ENCODE data around the gene AMD1.

DNA sequence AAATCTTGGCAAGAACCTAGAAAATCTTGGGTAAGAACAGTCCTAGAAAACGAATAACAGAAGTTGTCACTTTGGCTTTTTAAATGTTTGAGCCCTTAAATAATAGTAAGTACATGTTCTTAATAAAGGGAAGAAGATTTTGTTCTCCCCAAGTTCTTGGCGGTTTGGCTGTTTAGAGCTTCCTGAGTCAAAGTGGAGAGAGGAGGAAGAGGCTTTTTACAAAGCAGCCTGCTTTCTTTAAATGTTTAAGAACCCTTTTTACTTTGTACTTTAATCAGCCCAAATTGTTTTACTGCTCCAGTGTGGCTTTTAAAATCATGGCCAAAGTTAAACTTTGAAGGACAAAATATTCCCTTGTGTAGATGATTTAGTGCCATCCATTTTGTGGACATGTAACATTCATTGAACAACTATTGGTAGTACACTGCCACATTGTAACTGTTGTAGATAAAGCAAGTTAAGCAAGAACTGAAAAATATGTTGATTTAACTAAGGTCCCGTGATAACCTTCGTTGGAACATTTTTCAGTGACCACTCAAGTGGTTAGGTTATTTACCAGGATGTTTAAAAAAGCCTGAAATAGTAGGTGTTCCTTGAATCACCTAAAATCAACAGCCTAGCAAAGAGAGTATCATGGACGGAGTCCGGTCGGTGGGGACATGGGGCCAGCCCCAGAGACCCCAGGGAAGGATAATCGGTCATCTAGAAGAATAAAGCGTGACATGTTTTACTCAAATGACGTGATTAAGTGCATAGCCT, 2.4 kb downstream of the AMD1 start:
- no peak for TF ChIP-seq EZH2 (IDR thresholded peaks at IDR 0.05; ENCODE audit: low read length, missing control alignments)
- TF ChIP-seq, protein P1, sequence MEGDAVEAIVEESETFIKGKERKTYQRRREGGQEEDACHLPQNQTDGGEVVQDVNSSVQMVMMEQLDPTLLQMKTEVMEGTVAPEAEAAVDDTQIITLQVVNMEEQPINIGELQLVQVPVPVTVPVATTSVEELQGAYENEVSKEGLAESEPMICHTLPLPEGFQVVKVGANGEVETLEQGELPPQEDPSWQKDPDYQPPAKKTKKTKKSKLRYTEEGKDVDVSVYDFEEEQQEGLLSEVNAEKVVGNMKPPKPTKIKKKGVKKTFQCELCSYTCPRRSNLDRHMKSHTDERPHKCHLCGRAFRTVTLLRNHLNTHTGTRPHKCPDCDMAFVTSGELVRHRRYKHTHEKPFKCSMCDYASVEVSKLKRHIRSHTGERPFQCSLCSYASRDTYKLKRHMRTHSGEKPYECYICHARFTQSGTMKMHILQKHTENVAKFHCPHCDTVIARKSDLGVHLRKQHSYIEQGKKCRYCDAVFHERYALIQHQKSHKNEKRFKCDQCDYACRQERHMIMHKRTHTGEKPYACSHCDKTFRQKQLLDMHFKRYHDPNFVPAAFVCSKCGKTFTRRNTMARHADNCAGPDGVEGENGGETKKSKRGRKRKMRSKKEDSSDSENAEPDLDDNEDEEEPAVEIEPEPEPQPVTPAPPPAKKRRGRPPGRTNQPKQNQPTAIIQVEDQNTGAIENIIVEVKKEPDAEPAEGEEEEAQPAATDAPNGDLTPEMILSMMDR (conservative IDR thresholded peaks at IDR 0.05 in 1 of 2, IDR thresholded peaks at IDR 0.05 in 1 of 2; ENCODE audit: low read depth in 1 of 2, low read length in 2 of 2), result no peak
